A673 (cell line): ENCODE results near the gene PRKAR2A. TPM values are rescaled to one million over a fixed set of nuclear protein-coding genes. Genes with fewer than 3 reads are reported as not detected.
"Not testable (repeated sequence)": the region's sequence is repeated elsewhere in the genome, so short reads cannot be mapped to it uniquely, and the experiment has no call there.

Experiments
- BruUV-seq: library from RNA; stranded (reverse); fragments of 400-500 nt; replicated peaks from 2 replicates; lab custom pipeline; 2021; lab: Mats Ljungman, UMichigan
- CTCF ChIA-PET: fragments of 300-600 bp; sonication (Branson Sonifier 250); formaldehyde crosslinking; loops from one replicate; lab custom pipeline; 2022; ENCODE audit warnings: antibody characterized with exemption; lab: Charles Lee
- POLR2A ChIA-PET: fragments of 300-600 bp; sonication (Branson Sonifier 250); formaldehyde crosslinking; loops from one replicate; lab custom pipeline; 2022; ENCODE audit warnings: antibody characterized with exemption; ENCODE audit not compliant: low non-redundant PET; lab: Charles Lee
- DNase-seq: peaks from one replicate; pipeline ENCODE4 v3.0.0-alpha.2; 2015; ENCODE audit warnings: low spot score
- H3K27ac ChIP-seq: fragments of 200-600 bp; sonication (generic); 2 replicates; pipeline ENCODE4 v1.5.1; 2016; ENCODE audit warnings: mixed run types, low read depth, mild to moderate bottlenecking, mixed read lengths, antibody characterized with exemption, low read length; ENCODE audit not compliant: poor library complexity, severe bottlenecking
- H3K27me3 ChIP-seq: fragments of 200-600 bp; sonication (generic); replicated peaks from 2 replicates; pipeline ENCODE4 v1.6.1; 2017; ENCODE audit warnings: mixed run types, low read depth, mild to moderate bottlenecking, mixed read lengths, antibody characterized with exemption, low read length; ENCODE audit not compliant: insufficient read depth, poor library complexity
- H3K36me3 ChIP-seq: fragments of 200-600 bp; sonication (generic); 2 replicates; pipeline ENCODE4 v1.6.1; 2016; ENCODE audit warnings: mixed run types, mild to moderate bottlenecking, mixed read lengths, antibody characterized with exemption, low read length; ENCODE audit not compliant: insufficient read depth, poor library complexity, severe bottlenecking
- H3K4me1 ChIP-seq: fragments of 200-600 bp; sonication (generic); 2 replicates; pipeline ENCODE4 v1.6.1; 2017; ENCODE audit warnings: mixed run types, mild to moderate bottlenecking, mixed read lengths, antibody characterized with exemption, low read length; ENCODE audit not compliant: insufficient read depth, poor library complexity, severe bottlenecking
- H3K4me3 ChIP-seq: fragments of 200-600 bp; sonication (generic); 2 replicates; pipeline ENCODE4 v1.5.1; 2016; ENCODE audit warnings: low read depth, mixed run types, mild to moderate bottlenecking, mixed read lengths, low read length; ENCODE audit not compliant: poor library complexity, severe bottlenecking
- H3K9me3 ChIP-seq: fragments of 200-600 bp; sonication (generic); 2 replicates; pipeline ENCODE4 v1.6.1; 2016; ENCODE audit warnings: mixed run types, low read depth, mild to moderate bottlenecking, mixed read lengths, antibody characterized with exemption, low read length; ENCODE audit not compliant: poor library complexity, severe bottlenecking
- CTCF ChIP-seq: fragments of 300-800, 200-600 bp; sonication (generic); conservative IDR thresholded peaks from 2 replicates; pipeline ENCODE4 v1.5.1; 2017; ENCODE audit warnings: low read depth, mild to moderate bottlenecking, antibody characterized with exemption, low read length, moderate library complexity, mixed read lengths
- EZH2 ChIP-seq: fragments of 200-600 bp; sonication (generic); IDR thresholded peaks from 2 replicates; pipeline ENCODE4 v1.6.1; 2017; ENCODE audit warnings: borderline replicate concordance, low read depth, mild to moderate bottlenecking, mixed read lengths, antibody characterized with exemption, low read length; ENCODE audit not compliant: poor library complexity, severe bottlenecking
- intact Hi-C: fragments of 100-400 bp; cut with micrococcal nuclease; formaldehyde crosslinking; loops from one replicate; pipeline ENCODE4 v1.10.0; 2022; ENCODE audit not compliant: unreplicated experiment
- total RNA-seq: library from RNA; stranded (reverse); gene quantifications from 2 replicates; pipeline ENCODE4 v1.2.3, GENCODE V29; 2021

Gene PRKAR2A
- total RNA-seq, 1 experiment from 2014 or later, result 35.8 TPM

GRCh38 chr3:48804930-48805329 lies 42.7 kb downstream of the PRKAR2A start:
- BruUV-seq, result no TSS peak
- DNase-seq, result no peak
- TF ChIP-seq CTCF (no peak), EZH2 (no peak)
- POLR2A ChIA-PET, result no interaction called here
- CTCF ChIA-PET, result no interaction called here
- Histone ChIP-seq H3K36me3 (no peaks in the 10 kb centered on the region), H3K9me3 (no peaks in the 10 kb centered on the region), H3K4me3 (no peak overlapping the region), H3K4me1 (no peaks in the 10 kb centered on the region), H3K27ac (no peak overlapping the region), H3K27me3 (no peaks in the 10 kb centered on the region)
- intact Hi-C loops, result no loop called here

- intact Hi-C loops, POLR2A ChIA-PET: not testable (repeated sequence)
Observed at GRCh38 chr3:48800831-48801230, 46.8 kb downstream of the PRKAR2A start.

GRCh38 chr3:48798998-48799397 lies 48.7 kb downstream of the PRKAR2A start:
- Histone ChIP-seq H3K27me3 (no peaks in the 10 kb centered on the region), H3K36me3 (no peaks in the 10 kb centered on the region), H3K9me3 (no peaks in the 10 kb centered on the region), H3K4me1 (no peaks in the 10 kb centered on the region), H3K27ac (no peak overlapping the region), H3K4me3 (no peak overlapping the region)
- ChIA-PET CTCF (no interaction called here), POLR2A (no interaction called here)
- no peak for DNase-seq
- TF ChIP-seq EZH2 (no peak), CTCF (no peak)
- intact Hi-C loops, result no loop called here
- BruUV-seq, result no TSS peak

More at GRCh38 chr3:48800831-48801230, 46.8 kb downstream of the PRKAR2A start:
- CTCF ChIA-PET, H3K4me1 ChIP-seq, BruUV-seq, H3K27me3 ChIP-seq, H3K9me3 ChIP-seq, H3K36me3 ChIP-seq, H3K27ac ChIP-seq, DNase-seq, H3K4me3 ChIP-seq: not testable (repeated sequence)

GRCh38 chr3:48797626-48798025 lies 50.0 kb downstream of the PRKAR2A start:
- ChIA-PET CTCF (no interaction called here), POLR2A (no interaction called here)
- H3K9me3 ChIP-seq, result no peaks in the 10 kb centered on the region
- no peaks in the 10 kb centered on the region for H3K36me3 ChIP-seq
- intact Hi-C loops, result no loop called here
- no TSS peak for BruUV-seq
- no peak for DNase-seq
- no peak overlapping the region for H3K27ac ChIP-seq
- no peak overlapping the region for H3K4me3 ChIP-seq
- H3K4me1 ChIP-seq, result no peaks in the 10 kb centered on the region
- TF ChIP-seq EZH2, result no peak
- TF ChIP-seq CTCF, result no peak
- H3K27me3 ChIP-seq, result no peaks in the 10 kb centered on the region
